UCSD-AML1 (cell line): ENCODE measurements around the gene HSD17B2.
"Not testable (repeated sequence)": the region's sequence is repeated elsewhere in the genome, so short reads cannot be mapped to it uniquely, and the experiment has no call there.

Experiments used
- DNase-seq: peaks from one replicate; lab custom pipeline; 2025; ENCODE audit not compliant: unreplicated experiment; lab: John Stamatoyannopoulos, UW

Gene HSD17B2

GRCh38 chr16:82074019-82074558 lies 39.0 kb downstream of the HSD17B2 start:
- DNase-seq: no peak

DNA sequence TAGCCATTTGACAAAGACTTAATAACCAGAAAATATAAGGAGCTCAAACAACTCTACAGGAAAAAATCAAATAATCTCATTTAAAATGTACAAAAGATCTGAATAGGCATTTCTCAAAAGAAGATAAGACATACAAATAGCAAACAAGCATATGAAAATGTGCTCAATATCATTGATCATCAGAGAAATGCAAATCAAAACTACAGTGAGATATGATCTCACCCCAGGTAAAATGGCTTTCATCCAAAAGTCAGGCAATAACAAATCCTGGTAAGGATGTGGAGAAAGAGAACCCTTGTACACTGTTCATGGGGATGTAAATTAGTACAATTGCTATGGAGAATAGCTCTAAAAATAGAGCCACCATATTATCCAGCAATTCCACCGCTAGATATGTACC lies 43.1 kb downstream of the HSD17B2 start:
- DNase-seq: no peak

- no peak for DNase-seq
These were observed 44.8 kb downstream of the HSD17B2 start for GRCh38 chr16:82079892-82080291.

- DNase-seq: no peak
These were observed 46.2 kb downstream of the HSD17B2 start for GRCh38 chr16:82081264-82081663.

GRCh38 chr16:82082097-82082496 lies 47.0 kb downstream of the HSD17B2 start:
- no peak for DNase-seq

DNA sequence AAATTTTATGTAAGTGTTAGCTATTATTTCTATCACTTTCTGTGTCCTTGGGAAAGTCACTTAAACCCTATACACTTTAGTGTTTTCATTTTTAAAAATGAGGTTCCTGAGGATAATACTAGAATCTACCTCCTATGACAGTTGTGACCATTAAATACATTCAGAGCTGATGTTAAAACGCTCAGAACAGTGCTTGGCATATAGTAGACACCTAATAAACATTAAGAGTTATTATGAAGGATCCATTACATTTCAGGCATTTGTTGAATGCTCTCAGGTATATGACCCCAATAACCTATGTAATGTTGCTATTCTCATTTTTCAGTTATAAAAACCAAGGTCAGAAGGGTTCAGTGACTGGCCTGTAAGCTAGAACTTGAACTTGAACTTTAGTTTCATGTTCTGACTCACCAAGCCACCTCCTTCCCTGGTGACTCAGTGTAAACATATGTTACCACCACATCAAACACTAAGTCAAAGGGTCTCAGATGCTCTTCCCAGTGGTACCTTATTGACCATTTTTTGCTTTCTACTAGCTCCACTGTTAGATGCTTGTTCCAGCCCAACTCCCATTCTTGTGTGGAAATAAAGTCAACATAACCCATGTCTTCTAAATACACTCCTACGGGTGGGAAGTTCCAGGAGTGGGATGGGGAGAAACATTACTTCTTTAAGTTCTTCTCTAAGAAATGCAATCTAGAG lies 47.6 kb downstream of the HSD17B2 start:
- no peak for DNase-seq

- no peak for DNase-seq
These were observed 48.8 kb downstream of the HSD17B2 start for GRCh38 chr16:82083710-82084353.

- DNase-seq: no peak
These were observed 50.1 kb downstream of the HSD17B2 start for GRCh38 chr16:82085011-82085779.

DNA sequence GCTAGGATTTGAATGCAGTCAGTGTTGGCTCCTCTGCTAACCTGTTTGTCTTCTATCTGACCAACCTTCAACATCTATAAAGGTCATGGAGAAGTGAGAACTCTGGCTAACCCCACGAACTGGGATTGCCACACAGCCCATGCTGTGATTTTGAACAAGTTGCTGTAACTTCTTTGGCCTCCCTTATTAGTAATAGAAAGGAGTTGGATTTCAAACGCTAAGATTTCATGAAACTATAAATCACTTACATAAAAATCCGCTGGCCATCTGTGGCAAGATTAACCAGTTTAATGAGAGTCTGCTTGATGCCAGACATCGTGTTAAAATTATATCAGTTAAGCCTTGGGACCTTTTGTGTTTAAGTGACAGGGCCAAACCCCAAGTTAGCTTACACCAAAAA lies 53.4 kb downstream of the HSD17B2 start:
- no peak for DNase-seq

- DNase-seq: no peak
These were observed 56.2 kb downstream of the HSD17B2 start for GRCh38 chr16:82091241-82091640.

- no peak for DNase-seq
These were observed 57.7 kb downstream of the HSD17B2 start for GRCh38 chr16:82092711-82093110.

DNA sequence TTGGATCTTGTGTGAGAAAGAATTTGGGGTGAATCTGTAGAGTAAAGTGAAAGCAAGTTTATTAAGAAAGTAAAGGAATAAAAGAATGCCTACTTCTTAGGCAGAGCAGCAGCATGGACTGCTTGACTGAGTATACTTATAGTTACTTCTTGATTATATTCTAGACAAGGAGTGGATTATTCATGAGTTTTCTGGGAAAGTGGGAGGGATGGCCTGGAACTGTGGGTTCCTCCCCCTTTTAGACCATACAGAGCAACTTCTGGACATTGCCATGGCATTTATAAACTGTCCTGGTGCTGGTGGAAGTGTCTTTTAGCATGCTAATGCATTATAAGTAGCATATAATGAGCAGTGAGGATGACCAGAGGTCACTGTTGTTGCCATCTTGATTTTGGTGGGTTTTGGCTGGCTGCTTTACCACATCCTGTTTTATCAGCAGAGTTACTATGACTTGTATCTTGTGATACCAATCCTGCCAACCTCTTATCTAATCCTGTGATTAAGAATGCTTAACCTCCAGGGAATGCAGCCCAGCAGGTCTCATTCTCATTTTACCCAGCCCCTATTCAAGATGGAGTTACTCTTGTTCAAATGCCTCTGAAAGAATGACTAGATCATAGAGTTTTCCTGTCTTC lies 58.7 kb downstream of the HSD17B2 start:
- DNase-seq: no peak

- DNase-seq: no peak
These were observed 60.0 kb downstream of the HSD17B2 start for GRCh38 chr16:82094942-82095540.

DNA sequence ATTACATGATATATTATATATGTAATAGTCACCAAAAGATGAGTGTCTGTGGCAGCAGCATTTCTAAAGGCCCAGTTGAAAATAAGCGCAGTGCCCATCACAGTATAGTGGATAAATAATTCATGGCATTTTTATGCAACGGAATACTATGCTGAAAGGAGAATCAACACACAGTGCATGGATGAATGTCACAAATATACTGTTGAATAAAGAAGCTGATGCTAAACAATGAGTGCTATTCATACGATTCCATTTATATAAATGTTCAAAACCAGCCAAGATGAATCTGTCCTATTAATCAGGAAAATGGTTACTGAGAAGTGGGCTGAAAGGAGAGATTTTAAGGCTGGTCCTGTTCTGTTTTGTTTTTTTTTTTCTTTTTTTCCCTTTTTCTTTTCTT lies 61.6 kb downstream of the HSD17B2 start:
- DNase-seq: no peak

DNA sequence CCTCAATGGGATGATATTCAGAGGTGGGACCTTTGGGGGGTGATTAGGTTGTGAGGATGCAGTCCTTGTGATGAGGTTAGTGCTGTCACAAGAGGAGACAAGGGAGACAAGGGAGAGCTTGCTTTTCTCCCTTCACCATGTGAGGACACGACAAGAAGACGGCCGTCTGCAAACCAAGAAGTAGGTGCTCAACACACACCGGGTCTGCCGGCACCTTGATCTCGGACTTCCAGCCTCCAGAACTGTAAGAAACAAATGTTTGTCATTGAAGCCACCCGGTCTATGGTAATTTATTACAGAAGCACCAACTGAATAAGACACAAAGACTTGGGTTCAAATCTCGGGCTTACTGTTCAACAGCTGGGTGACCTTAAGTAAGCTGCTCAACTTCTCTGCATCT lies 70.1 kb downstream of the HSD17B2 start:
- no peak for DNase-seq

- no peak for DNase-seq
These were observed 73.0 kb downstream of the HSD17B2 start for GRCh38 chr16:82108100-82108499.

- no peak for DNase-seq
These were observed 73.7 kb downstream of the HSD17B2 start for GRCh38 chr16:82108774-82109173.

GRCh38 chr16:82109266-82109665 lies 74.2 kb downstream of the HSD17B2 start:
- not testable (repeated sequence) for DNase-seq

- no peak for DNase-seq
These were observed 76.9 kb downstream of the HSD17B2 start for GRCh38 chr16:82111944-82112343.

- DNase-seq: no peak
These were observed 78.7 kb downstream of the HSD17B2 start for GRCh38 chr16:82113741-82114140.

- DNase-seq: no peak
These were observed 81.5 kb downstream of the HSD17B2 start for GRCh38 chr16:82116535-82116934.
